Prostate gland (tissue), 1 donor: ENCODE results near the gene SSUH2.

Experiments
- POLR2A ChIP-seq: fragments of 450-650 bp; IDR thresholded peaks from one replicate; pipeline ENCODE4 v1.6.1; 2016; ENCODE audit warnings: antibody characterized with exemption, mild to moderate bottlenecking
- POLR2AphosphoS5 ChIP-seq: sonication (generic); formaldehyde crosslinking; IDR thresholded peaks from one replicate; pipeline ENCODE4 v1.6.1; 2017; ENCODE audit warnings: antibody characterized with exemption

DNA sequence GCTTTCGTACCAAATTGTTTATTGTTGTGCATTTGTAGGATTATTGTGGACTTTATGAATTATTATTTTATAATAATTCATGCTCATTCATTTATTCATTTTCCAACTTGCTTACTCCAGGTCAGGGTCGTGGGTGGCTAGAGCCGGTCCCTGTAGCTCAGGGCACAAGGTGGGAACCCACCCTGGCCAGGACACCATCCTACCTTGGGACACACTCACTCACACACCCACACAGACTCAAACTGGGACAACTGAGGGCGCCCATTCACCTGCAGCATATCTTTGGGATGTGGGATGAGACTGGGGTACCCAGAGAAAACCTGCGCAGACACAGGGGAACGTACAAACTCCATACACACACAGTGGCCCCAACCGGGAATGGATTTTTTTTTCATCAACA lies 40.6 kb downstream of the SSUH2 start:
- TF ChIP-seq POLR2AphosphoS5 (no peak), POLR2A (no peak)
